NCI-H2107 treated with DMSO at 0.1 percent for 48 hours (cell line): Measurements from ENCODE around the gene RELA.
"Not testable (repeated sequence)": the region's sequence is repeated elsewhere in the genome, so short reads cannot be mapped to it uniquely, and the experiment has no call there.

Source experiments
- DNase-seq: peaks from one replicate; lab custom pipeline; 2025; ENCODE audit not compliant: unreplicated experiment; lab: John Stamatoyannopoulos, UW

RELA gene

GRCh38 chr11:65662799-65663638, at the start of gene RELA:
Gene RELA, minus strand, starts transcription at chr11:65662916. Its CDS starts 84 bp downstream, at chr11:65662832.
- no peak for DNase-seq

- peak; percentile 90 for DNase-seq
These were observed 49.3 kb upstream of the RELA start, which contains the start of gene KAT5 for GRCh38 chr11:65711785-65712632. Gene KAT5, plus strand, starts transcription at chr11:65712252. Its CDS starts 16 bp downstream, at chr11:65712268.

- no peak for DNase-seq
These were observed 47.7 kb upstream of the RELA start for GRCh38 chr11:65710421-65710820.

GRCh38 chr11:65709661-65710060, 46.9 kb upstream of the RELA start:
- DNase-seq, result no peak

- no peak for DNase-seq
These were observed 45.7 kb upstream of the RELA start for GRCh38 chr11:65708451-65708850.

GRCh38 chr11:65707002-65707401, 44.3 kb upstream of the RELA start:
- not testable (repeated sequence) for DNase-seq

- DNase-seq, result peak; percentile 28
These were observed 43.6 kb upstream of the RELA start for GRCh38 chr11:65706303-65706763.

GRCh38 chr11:65703846-65704245, 41.1 kb upstream of the RELA start:
- no peak for DNase-seq

- no peak for DNase-seq
These were observed 39.0 kb upstream of the RELA start for GRCh38 chr11:65701686-65702085.

- DNase-seq, result no peak
These were observed 37.7 kb upstream of the RELA start for GRCh38 chr11:65700399-65700798.

GRCh38 chr11:65699306-65699705, 36.6 kb upstream of the RELA start:
- DNase-seq, result no peak

- DNase-seq, result no peak
These were observed 35.5 kb upstream of the RELA start for GRCh38 chr11:65698205-65698604.

- no peak for DNase-seq
These were observed 34.3 kb upstream of the RELA start for GRCh38 chr11:65696802-65697552.

GRCh38 chr11:65695459-65696241, 32.9 kb upstream of the RELA start:
- peak; percentile 96 for DNase-seq

GRCh38 chr11:65692367-65692766, 29.7 kb upstream of the RELA start:
- no peak for DNase-seq

GRCh38 chr11:65691847-65692246, 29.1 kb upstream of the RELA start:
- not testable (repeated sequence) for DNase-seq

GRCh38 chr11:65685981-65686380, 23.3 kb upstream of the RELA start:
- no peak for DNase-seq

- not testable (repeated sequence) for DNase-seq
These were observed 20.8 kb upstream of the RELA start for GRCh38 chr11:65683480-65683879.

- no peak for DNase-seq
These were observed 17.6 kb upstream of the RELA start for GRCh38 chr11:65680192-65680743.

- no peak for DNase-seq
These were observed 10.3 kb upstream of the RELA start for GRCh38 chr11:65672982-65673381.
